GM12872 (cell line): ENCODE measurements around the gene KAT2A.

Source experiments
- CTCF ChIP-seq: IDR thresholded peaks from 3 replicates; pipeline ENCODE4 v1.5.1; 2011; ENCODE audit warnings: low read depth, mild to moderate bottlenecking, low read length, moderate library complexity; ENCODE audit not compliant: insufficient read depth

KAT2A gene

DNA sequence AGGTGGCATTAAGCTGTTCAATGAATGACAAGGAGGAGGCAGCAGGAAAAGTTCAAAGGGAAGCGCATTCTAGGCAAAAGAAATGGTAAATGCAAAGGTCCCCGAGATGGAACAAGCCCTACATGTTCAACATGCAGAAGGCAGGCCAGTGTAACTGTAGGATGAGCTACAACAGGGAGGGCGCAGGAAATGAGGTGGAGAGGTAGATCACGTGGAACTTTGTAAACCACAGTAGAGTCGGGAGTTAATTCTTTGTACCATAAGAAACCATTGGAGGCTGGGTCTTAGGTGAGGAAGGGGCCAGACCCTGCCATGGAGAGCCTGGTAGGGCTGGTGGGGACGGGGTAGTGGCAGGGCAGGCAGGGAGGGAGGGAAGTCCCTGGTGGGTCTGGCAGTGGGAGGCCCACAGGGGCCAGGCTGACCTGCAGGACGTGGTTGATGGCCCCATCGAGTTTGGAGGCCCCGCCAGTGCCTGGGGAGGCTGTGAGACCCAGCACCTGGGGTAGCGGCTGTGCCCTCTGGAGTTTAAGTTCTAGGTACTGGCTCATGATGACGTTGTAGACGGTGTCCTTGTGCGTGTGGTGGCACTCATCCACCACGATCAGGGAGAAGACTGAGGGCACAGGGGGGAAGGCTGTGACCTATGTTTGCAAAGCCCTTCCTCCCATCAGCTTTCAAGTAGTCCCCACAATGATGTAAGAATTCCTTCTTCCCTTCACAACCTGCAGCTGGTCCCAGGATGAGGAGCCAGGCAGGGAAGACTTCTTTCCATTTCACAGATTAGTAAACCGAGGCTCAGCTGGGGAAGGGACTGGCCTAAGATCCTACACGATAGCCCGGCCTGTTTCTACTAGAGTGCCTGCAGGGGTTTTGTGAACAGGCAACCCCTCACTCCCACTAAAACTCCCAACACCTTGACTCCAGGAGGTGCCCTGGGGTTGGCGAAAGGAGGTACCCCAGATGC is 10.6 kb downstream of the KAT2A start:
- TF ChIP-seq CTCF, result no peak

- TF ChIP-seq CTCF, result no peak
Observed at GRCh38 chr17:42109086-42109485, 12.1 kb downstream of the KAT2A start.

DNA sequence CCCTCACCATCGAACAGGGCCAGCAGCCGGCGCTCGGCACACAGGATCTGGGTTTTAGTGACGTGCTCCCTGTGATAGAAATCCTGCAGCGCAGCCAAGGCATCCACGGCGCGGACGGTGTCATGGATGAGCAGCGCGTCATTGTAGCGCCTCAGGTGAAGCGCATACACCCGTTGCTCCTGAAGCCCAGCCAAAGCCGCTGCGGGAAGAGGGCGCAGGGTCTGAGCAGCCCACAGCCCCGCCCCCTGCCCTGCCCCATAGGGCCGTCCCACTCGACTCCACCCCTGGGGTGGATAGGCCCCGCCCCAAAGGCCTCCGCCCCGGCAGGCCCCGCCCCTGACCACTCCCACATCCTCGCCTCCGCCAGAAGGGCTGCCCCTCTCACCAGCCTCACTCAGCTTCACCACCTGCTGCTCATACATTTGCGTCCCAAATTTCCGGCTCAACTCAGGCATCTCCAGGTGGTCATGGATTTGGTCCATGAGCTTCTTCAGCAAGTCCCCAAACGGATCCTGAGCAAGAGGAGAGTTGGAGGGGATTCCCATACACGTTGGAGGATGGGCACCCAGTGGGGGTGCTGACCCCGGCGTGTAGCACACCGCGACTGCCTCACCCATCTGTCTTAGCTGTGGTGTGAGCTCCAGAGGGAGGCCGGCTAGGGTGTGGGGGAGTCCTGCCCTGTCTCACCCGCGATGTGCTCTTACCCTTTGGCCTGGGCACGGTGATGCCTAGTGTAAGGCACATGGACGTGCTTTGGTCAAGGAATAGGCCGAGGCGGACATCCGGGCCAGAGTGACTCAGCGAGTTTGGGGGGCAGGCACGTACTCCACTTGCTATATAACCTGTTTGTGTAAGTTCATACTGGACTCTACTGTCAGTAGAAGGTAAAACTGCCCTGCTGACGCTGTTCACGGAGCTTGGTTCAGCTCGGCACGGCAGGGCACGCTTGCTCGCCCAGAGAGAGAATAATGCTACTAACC is 13.3 kb downstream of the KAT2A start:
- no peak for TF ChIP-seq CTCF

DNA sequence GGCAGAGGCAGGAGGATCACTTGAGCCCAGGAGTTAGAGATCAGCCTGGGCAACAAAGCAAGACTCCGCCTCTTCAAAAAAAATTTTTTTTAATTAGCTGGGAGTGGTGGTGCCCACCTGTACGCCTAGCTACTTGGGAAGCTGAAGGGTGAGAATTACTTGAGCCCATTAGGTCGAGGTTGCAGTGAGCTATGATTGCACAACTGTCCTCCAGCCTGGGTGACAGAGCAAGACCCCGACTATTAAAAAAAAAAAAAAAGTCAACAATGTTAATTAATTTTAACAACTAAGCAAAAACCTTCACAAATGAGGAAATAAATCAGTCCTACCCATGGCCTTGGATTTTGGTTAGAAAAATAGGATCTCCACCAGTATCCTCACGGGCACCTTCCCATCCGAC is 14.0 kb downstream of the KAT2A start:
- TF ChIP-seq CTCF, result no peak

DNA sequence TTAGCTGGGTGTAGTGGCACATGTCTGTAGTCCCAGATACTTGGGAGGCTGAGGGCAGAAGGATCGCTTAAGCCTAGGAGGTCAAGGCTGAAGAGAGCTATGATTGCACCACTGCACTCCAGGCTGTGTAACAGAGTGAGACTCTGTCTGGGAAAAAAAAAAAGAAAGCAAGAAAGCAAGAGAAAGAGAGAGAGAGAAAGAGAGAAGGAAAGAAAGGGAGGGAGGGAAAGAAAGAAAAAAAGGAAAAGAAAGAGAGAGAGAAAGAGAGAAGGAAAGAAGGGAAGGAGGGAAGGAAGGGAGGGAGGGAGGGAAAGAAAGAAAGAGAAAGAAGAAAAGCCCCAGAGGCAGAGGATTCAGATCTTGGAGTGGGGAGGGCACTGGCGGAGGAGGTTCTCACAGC is 15.2 kb downstream of the KAT2A start:
- no peak for TF ChIP-seq CTCF

GRCh38 chr17:42104264-42104663 is 16.9 kb downstream of the KAT2A start:
- TF ChIP-seq CTCF, result no peak
